HG03095 (cell line): ENCODE measurements around the gene ZNF568.

Source experiments
- ATAC-seq: cut with Tn5 transposase; IDR thresholded peaks from one replicate; pipeline ENCODE4 v1.9.1; 2021; ENCODE audit warnings: moderate library complexity; ENCODE audit not compliant: unreplicated experiment

ZNF568 gene

DNA sequence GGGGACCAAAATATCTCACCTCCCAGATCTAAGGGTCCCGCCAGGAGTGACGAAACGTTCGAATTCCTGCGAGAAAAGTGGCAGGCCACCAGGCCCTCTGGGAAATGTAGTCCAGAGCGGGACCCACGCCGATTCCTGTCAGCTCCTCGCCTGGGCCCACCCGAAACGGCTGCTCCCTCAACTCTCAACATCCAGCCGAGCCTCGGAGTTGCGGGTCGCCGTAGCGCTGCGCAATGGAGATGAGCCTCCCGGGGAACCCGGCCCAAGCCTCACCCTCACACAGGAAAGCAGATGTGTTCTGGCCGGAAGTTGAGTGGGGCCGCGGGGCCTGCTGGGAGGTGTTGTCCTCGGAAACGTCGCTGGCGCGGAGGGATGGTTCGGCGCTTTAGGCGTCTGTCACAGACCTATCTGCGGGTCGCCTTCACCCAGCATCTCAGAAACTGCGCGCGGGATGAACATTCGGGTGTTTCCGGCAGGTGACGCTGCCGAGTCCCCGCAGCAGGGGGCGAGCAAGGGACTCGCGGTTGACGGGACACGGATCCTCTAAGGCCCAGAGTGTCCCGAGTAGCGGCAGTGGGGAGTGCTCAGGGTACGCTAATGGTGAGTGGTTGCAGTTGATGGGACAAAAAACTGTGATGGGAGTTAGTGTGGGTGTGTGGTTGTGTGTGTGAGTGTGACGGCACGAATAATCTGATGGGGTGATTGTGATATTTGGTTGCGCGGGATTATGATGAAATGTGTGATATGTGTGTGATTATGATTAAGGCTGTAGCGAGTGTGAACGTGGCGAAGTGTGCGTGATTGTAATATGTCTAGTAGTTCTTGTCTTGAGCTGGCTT is at the start of gene ZNF568, which contains the start of gene ZNF829:
TSS of gene ZNF568 (plus strand) at position 341 of the 839 bp plus-strand sequence. CDS start 6,439 bp downstream, outside the sequence.
TSS of gene ZNF829 (minus strand) at position 300 of the 839 bp plus-strand sequence. CDS start 1,124 bp downstream, outside the sequence.
- peak; percentile 86 for ATAC-seq

DNA sequence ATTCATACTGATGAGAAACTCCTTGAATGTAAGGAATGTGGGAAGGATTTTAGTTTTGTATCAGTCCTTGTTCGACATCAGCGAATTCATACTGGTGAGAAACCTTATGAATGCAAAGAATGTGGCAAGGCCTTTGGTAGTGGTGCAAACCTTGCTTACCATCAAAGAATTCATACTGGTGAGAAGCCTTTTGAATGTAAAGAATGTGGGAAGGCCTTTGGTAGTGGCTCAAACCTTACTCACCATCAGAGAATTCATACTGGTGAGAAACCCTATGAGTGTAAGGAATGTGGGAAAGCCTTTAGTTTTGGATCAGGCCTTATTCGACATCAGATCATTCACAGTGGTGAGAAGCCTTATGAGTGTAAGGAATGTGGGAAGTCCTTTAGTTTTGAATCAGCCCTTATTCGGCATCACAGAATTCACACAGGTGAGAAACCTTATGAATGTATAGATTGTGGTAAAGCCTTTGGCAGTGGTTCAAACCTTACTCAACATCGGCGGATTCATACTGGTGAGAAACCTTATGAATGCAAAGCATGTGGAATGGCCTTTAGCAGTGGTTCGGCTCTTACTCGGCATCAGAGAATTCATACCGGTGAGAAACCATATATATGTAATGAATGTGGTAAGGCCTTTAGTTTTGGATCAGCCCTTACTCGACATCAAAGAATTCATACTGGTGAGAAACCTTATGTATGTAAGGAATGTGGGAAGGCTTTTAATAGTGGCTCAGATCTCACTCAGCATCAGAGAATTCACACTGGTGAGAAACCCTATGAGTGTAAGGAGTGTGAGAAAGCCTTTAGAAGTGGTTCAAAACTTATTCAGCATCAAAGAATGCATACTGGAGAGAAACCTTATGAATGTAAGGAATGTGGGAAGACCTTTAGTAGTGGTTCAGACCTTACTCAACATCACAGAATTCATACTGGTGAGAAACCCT is 38.9 kb upstream of the ZNF568 start:
- no peak for ATAC-seq

DNA sequence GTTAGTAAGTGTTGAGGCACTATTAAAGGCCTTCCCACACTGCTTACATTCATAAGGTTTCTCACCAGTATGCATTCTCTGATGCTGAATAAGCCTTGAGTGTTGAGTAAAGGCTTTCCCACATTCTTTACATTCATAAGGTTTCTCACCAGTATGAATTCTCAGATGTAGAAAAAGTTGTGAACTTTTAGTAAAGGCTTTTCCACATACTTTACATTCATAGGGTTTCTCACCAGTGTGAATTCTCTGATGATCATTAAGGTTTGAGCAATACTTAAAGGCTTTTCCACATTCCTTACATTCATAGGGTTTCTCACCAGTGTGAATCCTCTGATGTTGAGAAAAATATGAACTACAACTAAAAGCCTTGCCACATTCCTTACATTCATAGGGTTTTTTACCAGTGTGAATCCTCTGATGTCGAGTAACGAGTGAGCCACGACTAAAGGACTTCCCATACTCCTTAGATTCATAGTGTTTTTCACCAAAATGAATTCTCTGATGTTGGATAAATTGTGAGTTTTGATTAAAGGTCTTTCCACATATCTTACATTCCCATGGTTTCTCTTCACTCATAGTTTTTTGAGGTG is 24.3 kb upstream of the ZNF568 start:
- ATAC-seq, result no peak

GRCh38 chr19:36894849-36895383 is 21.2 kb upstream of the ZNF568 start:
- no peak for ATAC-seq

DNA sequence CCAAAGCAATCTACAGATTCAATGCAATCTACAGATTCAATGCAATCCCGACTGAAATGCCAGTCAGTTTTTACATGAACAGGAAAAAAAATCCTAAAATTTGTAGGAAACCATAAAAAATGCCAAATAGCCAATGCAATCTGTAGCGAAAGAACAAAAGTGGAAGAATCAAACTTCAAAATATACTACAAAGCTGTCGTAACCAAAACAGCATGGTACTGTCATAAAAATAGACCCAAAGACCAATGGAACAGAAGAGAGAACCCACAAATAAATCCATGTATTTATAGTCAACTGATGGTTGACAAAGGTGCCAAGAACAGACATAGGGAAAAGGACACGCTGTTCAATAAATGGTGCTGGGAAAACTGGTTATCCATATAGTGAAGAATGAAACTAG is 17.7 kb upstream of the ZNF568 start:
- no peak for ATAC-seq

- ATAC-seq, result no peak
Observed at GRCh38 chr19:36916991-36917390, 859 bp downstream of the ZNF568 start.

DNA sequence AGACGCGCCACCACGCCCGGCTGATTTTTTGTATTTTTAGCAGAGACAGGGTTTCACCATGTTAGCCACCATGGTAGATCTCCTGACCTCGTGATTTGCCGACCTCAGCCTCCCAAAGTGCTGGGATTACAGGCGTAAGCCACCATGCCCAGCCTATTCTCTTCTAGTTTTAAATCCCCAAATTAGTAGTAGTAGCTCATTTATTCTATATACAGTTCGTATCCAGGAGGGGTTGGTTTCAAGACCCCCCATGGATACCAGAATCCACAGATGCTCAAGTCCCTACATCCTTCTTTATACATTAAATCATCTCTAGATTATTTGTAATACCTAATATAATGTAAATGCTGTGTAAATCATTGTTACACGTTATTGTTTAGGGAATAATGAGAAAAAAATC is 2.0 kb downstream of the ZNF568 start:
- ATAC-seq, result no peak

DNA sequence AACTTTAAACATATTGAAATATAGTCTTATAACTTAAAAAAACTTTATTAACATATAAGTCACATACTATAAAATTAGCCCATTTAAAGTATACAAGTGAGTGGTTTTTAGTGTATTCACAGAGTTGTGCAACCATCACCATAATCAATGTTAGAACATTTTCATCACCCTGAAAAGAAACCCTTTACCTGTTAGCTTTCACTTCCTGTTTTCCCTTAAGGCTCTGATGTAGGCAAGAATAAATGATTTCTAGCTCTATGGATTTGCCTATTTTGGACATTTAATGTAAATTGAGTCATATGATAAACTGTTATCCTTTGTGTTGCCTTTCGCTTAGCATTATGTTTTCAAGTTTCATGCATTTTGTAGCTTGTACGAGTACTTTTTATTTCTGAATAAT is 15.6 kb downstream of the ZNF568 start:
- no peak for ATAC-seq

GRCh38 chr19:36939153-36939552 is 23.0 kb downstream of the ZNF568 start:
- ATAC-seq, result no peak

- no peak for ATAC-seq
Observed at GRCh38 chr19:36950335-36951119, 34.4 kb downstream of the ZNF568 start.

DNA sequence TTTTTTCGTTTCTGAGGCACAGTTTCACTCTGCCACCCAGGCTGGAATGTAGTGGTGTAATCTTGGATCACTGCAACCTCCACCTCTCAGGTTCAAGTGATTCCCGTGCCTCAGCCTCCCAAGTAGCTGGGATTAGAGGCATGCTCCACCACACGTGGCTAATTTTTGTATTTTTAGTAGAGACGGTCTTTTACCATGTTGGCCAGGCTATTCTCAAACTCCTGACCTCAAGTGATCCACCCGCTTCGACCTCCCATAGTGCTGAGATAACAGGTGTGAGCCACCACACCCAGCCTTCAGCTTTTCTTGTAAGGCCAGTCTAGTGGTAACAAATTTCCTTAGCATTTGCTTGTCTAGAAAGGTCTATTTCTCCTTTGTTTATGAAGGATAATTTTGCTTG is 46.2 kb downstream of the ZNF568 start:
- no peak for ATAC-seq

DNA sequence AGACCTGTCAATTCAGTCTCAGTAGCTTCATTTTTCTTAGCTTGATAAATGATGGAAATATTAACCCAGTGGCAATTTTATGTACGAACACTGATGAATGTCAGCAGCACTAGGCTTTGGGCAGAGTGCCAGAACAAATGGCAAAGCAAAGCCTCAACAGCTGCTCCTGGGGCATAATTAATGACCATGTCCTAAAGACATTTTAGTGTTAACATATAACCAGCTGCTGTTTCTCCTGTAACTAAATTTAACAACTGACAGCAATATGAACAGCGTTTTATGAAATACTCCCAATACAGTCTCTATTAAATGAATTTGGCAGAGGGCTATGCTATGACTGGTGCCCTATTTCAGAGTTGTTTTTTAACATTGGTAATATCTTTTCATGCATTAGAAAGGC is 47.1 kb downstream of the ZNF568 start:
- ATAC-seq, result no peak

DNA sequence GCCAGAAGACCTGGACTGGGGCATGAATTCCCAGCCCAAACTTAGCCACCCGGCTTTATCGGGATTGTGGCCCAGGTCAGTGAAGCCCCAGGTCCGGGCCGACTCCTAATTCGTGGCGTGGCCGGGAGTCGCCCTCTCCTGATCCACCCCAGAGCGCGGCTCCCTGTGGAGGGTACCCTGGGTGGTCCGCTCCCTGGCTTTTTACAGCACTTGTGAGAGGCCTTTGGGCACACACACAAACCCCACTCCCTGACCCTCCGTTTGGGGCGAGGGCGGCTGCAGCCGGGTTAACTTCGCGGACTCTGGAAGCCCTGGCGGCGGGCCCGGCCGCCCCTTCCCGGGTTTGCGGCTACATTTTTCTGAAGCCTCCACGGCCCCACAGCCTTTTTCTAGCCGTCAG is 56.4 kb downstream of the ZNF568 start:
- no peak for ATAC-seq

DNA sequence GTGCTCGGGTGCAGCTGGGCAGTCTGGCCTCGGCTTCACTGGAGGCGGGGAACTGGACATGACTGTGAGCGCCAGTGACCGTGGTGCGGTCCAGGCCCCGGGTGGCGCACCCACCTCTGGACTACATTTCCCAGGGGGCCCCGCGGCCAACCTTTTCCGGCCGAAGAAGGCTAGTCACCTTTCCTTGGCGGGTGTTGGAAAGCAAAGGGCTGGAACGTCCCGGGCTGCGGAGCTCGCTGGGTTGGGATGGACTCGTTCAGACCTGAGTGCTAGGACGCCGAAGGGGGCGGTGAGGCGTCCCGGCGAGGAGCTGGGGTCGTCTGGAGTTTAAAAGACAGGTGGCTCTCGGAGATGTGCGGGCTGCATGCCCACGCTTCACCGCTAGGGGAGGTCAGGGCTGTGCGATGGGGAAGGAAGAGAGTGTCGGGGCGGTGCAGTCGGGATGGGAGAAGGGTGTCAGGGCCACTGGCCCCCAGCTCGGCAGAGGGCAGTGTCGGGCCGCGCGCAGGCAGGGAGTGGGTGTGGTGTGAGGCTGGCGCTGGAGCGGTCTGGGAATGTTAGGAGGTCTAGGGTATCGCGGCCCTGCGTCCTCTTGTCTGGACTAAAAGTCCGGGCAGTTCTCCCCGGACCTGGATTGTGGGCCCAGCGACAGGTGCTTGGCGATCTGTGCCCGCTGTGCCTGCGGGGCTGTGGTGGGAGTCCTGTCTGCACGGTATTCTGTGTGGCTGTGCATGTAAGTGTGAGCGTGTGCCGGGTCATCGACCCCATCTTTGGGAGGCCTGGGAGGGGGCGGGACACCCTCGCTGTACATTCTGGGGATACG is 57.1 kb downstream of the ZNF568 start:
- no peak for ATAC-seq

GRCh38 chr19:36973844-36974195 is 57.7 kb downstream of the ZNF568 start:
- no peak for ATAC-seq

GRCh38 chr19:36986131-36986530 is 70.0 kb downstream of the ZNF568 start:
- no peak for ATAC-seq

GRCh38 chr19:36986601-36987000 is 70.5 kb downstream of the ZNF568 start:
- ATAC-seq, result no peak

DNA sequence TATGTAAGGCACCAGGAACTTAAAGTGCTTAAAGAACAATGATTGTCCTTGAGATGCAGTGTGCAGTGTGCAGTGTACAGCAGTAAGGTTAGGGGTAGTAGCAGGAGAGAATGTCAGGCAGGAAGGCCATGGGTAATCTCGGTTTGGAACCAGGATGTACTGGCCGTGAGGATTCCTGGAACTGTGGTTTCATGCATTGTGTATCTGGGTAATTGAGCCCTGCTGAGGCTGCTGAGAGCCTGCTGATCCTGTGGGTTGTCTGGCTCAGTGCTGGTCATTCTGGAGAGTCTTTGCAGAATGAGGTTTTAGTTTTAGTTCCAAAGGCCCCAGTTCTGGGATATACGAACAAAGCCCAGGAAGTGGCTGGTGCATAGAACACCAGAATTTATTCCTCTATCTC is 71.0 kb downstream of the ZNF568 start:
- ATAC-seq, result no peak

- no peak for ATAC-seq
Observed at GRCh38 chr19:36997152-36997842, 81.2 kb downstream of the ZNF568 start.
